KOPT-K1 (cell line): ENCODE data around the gene IGFLR1.
A peak's percentile ranks its signal among the peaks of the same experiment; 100 is the strongest.

Experiments
- H3K27ac ChIP-seq: fragments of 200-600 bp; sonication (generic); 2 replicates; pipeline ENCODE4 v1.5.1; 2016; ENCODE audit warnings: antibody characterized with exemption, mild to moderate bottlenecking, low read depth, low read length; ENCODE audit not compliant: poor library complexity, severe bottlenecking
- H3K36me3 ChIP-seq: fragments of 200-600 bp; sonication (generic); 2 replicates; pipeline ENCODE4 v1.5.1; 2017; ENCODE audit warnings: antibody characterized with exemption, mild to moderate bottlenecking, low read length, moderate library complexity; ENCODE audit not compliant: insufficient read depth
- H3K9me3 ChIP-seq: fragments of 200-600 bp; sonication (generic); 2 replicates; pipeline ENCODE4 v1.5.1; 2017; ENCODE audit warnings: antibody characterized with exemption, low read length, mild to moderate bottlenecking; ENCODE audit not compliant: insufficient read depth, poor library complexity, severe bottlenecking

The IGFLR1 gene

DNA sequence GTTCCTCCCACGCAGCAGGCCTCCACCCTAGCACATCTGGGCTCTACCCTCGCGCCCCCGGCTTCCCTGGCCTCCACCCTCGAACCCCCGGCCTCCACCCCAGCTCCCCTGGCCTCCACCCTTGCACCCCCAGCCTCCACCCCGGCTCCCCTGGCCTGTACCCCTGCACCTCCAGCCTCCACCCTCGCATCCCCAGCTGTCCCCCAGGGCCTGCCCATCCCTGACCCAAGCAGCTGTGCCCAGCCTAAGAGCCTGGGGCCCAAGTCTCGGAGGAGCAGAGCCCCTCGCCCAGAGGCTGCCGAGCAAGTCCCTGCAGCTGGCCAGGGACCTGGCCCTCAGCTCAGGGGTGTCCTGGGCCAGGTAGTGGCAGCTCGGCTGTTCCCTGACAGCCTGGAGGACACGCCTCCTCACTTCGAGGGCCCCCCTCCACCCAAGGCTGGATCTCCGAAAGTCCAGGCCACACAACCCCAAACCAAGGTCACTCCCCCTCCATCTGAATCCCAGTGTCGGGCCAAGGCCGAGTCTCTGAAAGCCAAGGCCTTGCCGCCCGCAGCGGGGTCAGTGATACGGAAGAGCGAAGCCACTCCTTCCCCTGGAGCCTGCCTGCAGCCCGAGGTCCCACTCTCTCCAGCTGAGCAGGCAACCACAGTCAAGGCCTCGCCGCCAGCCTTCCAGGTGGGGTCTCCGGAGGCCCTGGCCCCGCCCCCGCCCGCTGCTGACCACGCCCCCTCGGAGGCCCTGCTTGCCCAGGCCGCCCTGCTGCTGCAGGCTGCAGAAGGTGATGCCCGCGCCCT, 25.2 kb upstream of the IGFLR1 start:
- Histone ChIP-seq H3K27ac (no peak overlapping the region), H3K36me3 (peaks cover 68% of the 10 kb centered on the region), H3K9me3 (no peaks in the 10 kb centered on the region)

DNA sequence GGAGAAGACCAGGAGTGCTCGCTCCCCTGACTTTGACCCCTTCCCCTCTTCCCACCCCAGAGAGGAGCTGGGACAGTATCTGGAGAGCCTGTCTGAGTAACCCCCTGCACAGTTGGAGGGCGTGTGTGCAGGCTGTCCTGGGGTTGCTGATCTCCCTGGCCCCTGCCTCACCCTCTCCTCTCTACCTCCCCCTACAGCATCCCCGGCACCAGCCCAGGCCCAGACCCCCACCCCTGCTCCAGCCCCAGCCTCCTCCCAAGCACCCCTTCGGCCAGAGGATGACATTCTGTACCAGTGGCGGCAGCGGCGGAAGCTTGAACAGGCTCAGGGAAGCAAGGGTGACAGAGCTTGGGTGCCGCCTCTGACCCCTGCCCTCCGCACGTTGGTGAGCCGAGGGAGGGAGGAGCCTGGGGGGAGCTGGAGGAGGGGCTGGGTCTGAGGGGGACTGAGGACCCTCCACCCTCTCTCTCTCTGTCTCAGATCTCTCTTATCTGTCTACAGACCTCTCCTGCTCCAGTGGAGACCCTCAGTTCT, 24.4 kb upstream of the IGFLR1 start:
- Histone ChIP-seq H3K9me3 (no peaks in the 10 kb centered on the region), H3K27ac (no peak overlapping the region), H3K36me3 (peaks cover 76% of the 10 kb centered on the region)

DNA sequence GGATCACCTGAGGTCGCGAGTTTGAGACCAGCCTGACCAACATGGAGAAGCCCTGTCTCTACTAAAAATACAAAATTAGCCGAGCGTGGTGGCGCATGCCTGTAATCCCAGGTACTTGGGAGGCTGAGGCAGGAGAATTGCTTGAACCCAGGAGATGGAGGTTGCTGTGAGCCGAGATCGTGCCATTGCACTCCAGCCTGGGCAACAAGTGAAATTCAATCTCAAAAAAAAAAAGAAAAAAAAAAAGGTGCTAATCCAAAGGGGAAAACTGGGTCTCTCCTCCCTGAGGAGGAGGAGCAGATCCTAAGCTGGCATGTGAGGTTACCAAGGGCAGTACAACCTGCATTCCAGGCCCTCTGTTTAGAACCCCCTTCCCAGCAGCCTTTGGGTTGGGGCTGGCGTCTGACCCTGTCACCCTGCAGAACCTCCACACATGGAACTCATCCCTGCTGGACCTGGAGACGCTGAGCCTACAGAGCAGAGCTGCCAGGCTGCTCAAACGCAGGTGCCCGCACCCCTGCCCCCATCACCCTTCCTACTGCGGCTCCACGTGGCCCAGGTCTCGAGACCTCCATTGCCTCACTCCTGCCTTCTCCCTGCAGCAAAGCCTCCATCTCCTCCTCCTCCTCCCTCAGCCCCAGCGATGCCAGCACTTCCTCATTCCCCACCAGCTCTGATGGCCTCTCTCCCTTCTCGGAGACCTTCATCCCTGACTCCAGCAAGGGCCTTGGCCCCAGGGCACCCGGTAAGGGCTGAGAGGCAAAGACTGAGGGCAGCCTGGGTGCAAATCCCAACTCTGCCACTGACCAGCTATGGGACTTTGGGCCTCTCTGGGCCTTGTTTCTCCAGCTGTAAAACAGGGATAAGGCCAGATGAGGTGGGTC, 22.4 kb upstream of the IGFLR1 start:
- Histone ChIP-seq H3K27ac (no peak overlapping the region), H3K9me3 (no peaks in the 10 kb centered on the region), H3K36me3 (peaks cover 94% of the 10 kb centered on the region)

DNA sequence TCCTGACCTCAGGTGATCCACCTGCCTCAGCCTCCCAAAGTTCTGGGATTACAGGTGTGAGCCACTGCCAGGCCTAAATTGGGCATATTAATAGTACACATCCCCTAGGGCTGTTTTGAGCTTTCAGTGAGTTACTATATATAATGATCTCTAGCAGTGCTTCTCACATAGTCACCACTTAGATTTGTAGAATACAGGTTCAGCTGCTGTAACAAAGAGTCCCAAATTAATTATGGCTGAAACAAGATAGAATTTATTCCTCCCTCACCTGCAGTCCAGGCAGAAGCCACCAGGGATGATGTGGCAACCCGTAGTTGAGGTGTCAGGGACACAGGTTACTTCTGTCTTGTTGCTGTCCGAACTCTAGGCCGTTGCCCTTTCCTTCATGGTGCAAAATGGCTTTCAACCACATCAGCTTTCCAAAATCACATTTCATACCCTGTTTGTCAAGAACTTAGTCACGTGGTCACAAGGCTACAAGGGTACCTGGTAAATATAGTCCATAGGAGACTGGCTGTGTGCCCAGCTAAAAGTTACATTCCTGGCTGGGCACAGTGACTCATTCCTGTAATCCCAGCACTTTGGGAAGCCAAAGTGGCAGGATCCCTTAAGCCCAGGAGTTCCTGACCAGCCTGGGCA, 18.6 kb upstream of the IGFLR1 start:
- peaks cover 58% of the 10 kb centered on the region for H3K36me3 ChIP-seq
- no peak overlapping the region for H3K27ac ChIP-seq
- H3K9me3 ChIP-seq: no peaks in the 10 kb centered on the region

DNA sequence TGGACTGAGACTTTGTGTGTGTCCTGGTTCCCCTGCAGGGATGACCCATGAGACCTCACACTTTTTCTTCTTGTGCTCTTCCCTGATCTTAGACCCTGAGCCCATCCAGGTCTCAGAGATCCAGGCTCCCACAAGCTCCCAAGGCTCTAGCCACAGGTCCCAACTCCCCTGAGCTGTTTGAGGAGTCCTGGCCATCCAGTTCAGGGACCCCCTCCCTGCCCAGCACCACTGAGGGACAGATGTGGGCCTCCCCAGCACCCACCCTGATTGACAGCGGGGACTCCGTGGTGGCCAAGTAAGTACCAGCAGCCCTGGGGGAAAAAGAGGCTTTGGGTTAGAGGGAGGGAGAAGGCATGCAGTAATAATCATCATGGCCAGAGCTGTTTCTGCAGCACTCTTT, 17.4 kb upstream of the IGFLR1 start:
- Histone ChIP-seq H3K27ac (no peak overlapping the region), H3K36me3 (peaks cover 47% of the 10 kb centered on the region), H3K9me3 (no peaks in the 10 kb centered on the region)

DNA sequence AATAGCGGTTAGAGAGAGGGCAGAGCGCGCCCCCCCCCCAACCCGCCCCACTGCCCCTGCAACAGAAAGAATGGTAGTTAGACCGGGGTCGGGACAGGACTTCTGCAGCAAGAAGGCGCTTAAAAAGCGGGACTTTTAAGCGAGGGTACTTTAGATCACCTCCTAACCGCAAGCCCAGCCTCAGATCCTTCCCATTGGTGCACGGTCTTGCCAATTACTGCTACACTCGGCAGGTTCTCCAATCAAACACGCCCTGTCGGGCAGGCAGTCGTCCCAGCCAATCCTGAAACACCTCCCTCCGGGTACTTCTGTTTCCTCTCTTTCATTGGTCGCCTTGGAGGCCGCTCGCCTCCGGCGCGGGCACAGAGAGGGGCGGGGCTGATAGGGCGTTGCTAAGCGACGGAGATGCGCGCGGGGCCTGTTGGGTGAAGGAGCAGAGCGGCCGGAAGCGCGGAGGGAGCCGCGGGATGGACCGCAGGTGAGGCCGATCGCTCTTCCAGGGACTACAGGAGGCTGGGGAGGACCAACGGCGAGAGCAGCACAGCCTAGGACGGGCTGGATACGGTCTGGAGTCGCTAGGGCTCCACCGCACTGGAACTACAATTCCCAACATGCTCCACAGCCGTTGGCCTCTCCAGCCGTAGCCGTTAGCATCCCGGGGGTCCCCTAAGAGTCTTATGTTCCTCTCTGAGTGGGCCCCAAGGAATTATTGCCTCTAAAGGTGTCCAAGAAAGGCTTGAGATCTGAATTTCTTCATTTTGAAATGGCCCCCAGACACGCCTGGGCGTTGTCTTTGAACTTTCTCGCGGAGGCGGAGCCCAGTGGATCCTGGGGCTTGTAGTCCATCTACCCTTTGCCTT, 15.7 kb upstream of the IGFLR1 start, which contains the start of gene PROSER3:
PROSER3 (plus strand) TSS at position 428 of the 860 bp plus-strand sequence; CDS start at position 468, 40 bp downstream.
- Histone ChIP-seq H3K36me3 (peaks cover 46% of the 10 kb centered on the region), H3K27ac (peak within 1 kb of the TSS; percentile 89), H3K9me3 (no peaks in the 10 kb centered on the region)

DNA sequence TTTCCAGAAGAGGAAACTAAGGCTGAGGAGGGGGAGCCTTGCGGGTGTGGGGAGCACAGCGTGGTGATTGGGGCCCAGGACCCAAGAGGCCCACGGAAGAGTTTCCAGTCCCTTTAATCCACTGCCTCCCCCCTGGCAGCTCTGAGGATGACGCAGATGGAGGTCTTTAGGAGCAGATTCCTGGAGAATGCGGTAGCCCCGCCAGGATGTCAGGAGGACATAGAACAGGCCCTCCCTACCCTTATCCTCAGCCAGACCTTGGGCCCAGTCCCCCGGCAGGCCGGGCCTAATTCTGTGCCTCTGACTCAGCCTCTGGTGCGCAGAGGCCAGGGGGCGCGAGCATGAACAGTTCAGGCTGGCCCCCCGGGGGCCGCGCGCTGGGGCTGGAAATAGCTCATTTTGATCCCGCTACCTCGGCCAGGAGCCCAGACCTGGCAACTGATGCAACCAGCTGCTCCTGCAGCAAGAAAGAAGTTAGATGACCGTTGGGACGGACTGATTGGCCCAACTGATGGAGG, 15.0 kb upstream of the IGFLR1 start:
- H3K27ac ChIP-seq: peak overlapping the region; percentile 89
- H3K36me3 ChIP-seq: peaks cover 48% of the 10 kb centered on the region
- no peaks in the 10 kb centered on the region for H3K9me3 ChIP-seq

DNA sequence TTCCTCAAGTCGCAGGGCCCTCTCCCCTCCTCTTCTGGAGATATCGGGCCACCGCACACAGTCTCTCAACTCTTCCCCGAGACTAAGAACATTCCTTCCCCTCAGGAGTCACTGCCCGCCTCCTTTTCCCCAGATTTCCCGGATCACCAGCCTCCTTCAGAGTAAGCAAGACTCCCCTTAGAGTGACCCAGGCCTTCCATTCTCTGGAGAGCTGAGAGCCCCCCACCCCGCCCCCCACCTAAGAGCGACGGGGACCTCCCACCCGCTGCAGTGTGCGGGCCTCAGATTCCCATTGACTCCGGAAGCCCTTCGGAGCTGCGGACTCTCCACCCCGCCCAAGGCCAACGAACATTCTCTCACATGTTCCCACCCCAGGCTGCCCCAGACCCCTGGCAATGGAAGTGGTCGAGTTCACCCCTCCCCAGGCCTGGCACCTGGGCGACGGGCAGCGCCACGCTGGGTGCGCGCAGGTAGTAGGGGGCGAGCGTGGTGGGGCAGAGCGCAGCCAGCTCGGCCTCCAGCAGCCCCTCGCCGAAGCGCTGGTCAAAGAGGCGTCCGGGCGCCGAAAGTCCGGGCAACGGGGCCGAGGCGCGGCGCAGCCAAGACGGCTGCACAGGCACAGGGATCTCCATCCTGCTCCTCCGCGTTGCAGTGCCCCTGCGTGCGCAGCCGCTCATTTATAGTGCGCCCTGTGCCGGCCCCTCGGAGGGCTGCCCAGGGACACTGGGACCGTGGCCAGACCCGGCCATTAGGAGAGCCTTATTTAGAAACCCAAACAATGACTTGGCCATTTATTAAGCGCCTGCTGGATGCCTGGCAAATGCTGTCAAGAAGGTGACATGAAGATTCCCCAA, 14.4 kb upstream of the IGFLR1 start, which contains the start of gene HSPB6:
HSPB6 (minus strand) TSS at position 653 of the 854 bp plus-strand sequence; CDS start at position 632, 21 bp downstream.
- no peaks in the 10 kb centered on the region for H3K9me3 ChIP-seq
- peak within 1 kb of the TSS; percentile 89 for H3K27ac ChIP-seq
- H3K36me3 ChIP-seq: peaks cover 44% of the 10 kb centered on the region

DNA sequence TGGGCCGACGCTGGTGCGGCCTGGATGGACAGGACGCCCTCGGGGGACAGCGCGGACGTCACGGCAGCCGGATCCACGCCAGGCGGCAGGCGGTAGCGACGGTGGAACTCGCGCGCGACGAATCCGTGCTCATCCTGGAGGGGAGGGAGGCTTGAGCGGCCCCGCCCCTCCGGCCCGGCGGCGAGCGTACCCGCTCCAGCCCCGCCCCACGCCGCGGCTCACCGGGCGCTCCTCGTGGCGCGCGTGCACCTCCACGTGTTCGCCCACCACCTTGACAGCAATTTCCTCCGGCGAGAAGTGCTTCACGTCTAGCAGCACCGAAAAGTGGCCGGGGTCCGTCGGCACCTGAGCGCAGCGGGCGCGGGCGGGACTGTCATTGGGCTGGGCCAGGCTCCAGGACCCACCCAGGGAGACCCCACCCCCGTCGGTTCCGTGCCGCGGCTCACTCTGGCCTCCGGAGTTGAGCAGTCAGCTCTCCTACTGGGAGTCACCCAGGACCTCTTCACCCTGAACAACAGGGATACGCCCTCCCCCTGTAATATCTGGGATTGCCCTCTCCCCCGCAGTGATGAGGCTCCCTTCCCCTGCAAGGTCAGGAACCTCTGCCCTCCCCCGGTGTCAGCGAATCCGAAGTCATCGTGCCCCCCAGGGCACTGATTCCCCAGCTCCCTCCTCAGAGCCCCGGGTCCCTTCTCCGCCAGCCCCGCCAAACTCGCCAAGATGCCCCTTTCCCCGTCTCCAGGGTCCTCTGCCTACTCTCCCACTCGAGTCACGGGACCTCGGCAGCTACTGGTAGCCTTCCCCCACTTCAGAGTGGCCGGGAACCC, 13.5 kb upstream of the IGFLR1 start:
- Histone ChIP-seq H3K9me3 (no peaks in the 10 kb centered on the region), H3K27ac (no peak overlapping the region), H3K36me3 (peaks cover 37% of the 10 kb centered on the region; the same call in 1 of the 2 replicates)

DNA sequence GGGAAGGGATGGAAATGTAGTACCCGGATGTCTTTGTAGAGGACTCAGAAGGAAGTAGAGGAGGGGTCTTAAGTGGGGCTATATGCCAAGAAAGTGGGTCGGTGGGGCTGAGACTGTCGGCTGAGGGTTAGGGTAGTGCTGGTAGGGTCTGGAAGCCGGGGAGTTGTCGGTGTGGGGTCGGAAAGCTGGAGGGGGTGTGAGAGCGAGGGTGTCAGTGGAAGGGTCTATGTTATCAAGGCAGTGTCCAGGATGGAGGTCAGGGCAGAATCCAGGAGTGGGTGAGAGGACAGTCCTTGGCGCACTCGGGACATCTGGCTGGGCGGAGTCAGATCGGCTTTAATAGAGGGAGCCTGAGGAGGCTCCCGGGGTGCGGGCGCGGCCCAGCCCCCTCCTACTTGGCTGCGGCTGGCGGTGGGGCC, 12.9 kb upstream of the IGFLR1 start:
- Histone ChIP-seq H3K27ac (no peak overlapping the region), H3K36me3 (peaks cover 31% of the 10 kb centered on the region; the same call in 1 of the 2 replicates), H3K9me3 (no peaks in the 10 kb centered on the region)

DNA sequence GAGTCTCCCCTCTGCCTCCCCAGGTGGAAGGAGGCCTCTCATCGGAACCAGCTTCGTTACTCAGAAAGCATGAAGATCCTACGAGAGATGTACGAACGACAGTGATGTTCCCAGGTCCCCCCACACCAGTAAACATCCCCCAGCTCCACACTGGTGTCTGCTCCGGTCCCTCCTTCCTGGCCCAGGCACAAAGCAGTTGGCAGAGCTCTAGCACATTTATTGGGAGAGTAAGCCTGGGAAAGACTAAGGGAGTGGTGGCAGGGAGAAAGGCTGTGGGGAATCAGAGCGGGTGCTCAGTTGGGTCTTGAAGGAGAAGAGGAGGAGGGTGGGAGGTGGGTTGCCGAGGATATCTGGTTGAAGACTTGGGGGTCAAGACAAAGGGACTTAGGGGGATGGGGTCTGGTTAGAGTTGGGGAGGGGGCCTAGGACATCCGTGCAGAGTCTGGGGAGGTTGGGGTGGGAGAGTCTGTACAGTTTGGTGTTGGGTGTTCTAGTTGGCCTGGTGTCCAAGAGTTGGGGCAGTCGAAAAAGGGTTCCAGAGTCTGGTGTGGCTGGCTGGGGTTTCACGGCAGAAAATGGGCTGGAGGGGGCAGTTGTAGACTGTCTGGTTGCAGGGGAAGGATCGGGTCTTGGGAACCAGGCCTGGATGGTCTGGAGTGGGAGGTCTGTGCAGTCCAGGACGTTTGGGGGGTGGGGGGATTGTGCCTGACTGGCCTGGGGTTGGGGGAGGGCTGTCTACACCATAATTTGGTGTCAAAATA, 12.3 kb upstream of the IGFLR1 start:
- H3K27ac ChIP-seq: no peak overlapping the region
- peaks cover 25% of the 10 kb centered on the region; the same call in 1 of the 2 replicates for H3K36me3 ChIP-seq
- no peaks in the 10 kb centered on the region for H3K9me3 ChIP-seq
